GM13976 (cell line): ENCODE data around the gene TEKT2.
A peak's percentile ranks its signal among the peaks of the same experiment; 100 is the strongest.

Source experiments
- DNase-seq: peaks from one replicate; pipeline ENCODE4 v3.0.0; 2012; ENCODE audit warnings: low spot score
- CTCF ChIP-seq: IDR thresholded peaks from 2 replicates; pipeline ENCODE4 v1.5.1; 2012; ENCODE audit warnings: borderline replicate concordance, mild to moderate bottlenecking; ENCODE audit not compliant: insufficient read depth; ENCODE audit errors: extremely low read depth, missing control alignments, control extremely low read depth
- in situ Hi-C: fragments of 300-500 bp; cut with MboI; formaldehyde crosslinking; loops from one replicate; pipeline ENCODE4 v1.12.0; 2022; ENCODE audit warnings: low sequenced_read_pairs, mixed read lengths, inconsistent platforms; ENCODE audit not compliant: unreplicated experiment

The TEKT2 gene

GRCh38 chr1:36083635-36084496, at the start of gene TEKT2:
TSS of gene TEKT2 (plus strand) at chr1:36084094. CDS start at chr1:36084922, 828 bp downstream.
- DNase-seq, result peak; percentile 71
- no peak for TF ChIP-seq CTCF
- in situ Hi-C loops, result no loop called here

GRCh38 chr1:36034692-36035091, 49.2 kb upstream of the TEKT2 start:
- no peak for DNase-seq
- no peak for TF ChIP-seq CTCF
- in situ Hi-C loops, result no loop called here

GRCh38 chr1:36035154-36035553, 48.7 kb upstream of the TEKT2 start:
- in situ Hi-C loops, result no loop called here
- no peak for TF ChIP-seq CTCF
- no peak for DNase-seq

GRCh38 chr1:36040238-36040637, 43.7 kb upstream of the TEKT2 start:
- no peak for TF ChIP-seq CTCF

GRCh38 chr1:36051821-36052220, 32.1 kb upstream of the TEKT2 start:
- no peak for DNase-seq
- in situ Hi-C loops, result no loop called here
- TF ChIP-seq CTCF, result no peak

More at GRCh38 chr1:36040238-36040637, 43.7 kb upstream of the TEKT2 start:
- DNase-seq, result no peak
- in situ Hi-C loops, result no loop called here

- in situ Hi-C loops, result no loop called here
- TF ChIP-seq CTCF, result no peak
- no peak for DNase-seq
Measured at GRCh38 chr1:36053978-36054377, 29.9 kb upstream of the TEKT2 start.
